GM21515 (cell line): Measurements from ENCODE around the gene RXRG.
"Not testable (repeated sequence)": the region's sequence is repeated elsewhere in the genome, so short reads cannot be mapped to it uniquely, and the experiment has no call there.

Source experiments
- ATAC-seq: cut with Tn5 transposase; IDR thresholded peaks from one replicate; pipeline ENCODE4 v1.9.1; 2021; ENCODE audit not compliant: unreplicated experiment

The RXRG gene

GRCh38 chr1:165444897-165445370 is at the start of gene RXRG:
TSS of gene RXRG (minus strand) at chr1:165445126. CDS start at chr1:165444893, 233 bp downstream.
- ATAC-seq = no peak

GRCh38 chr1:165492845-165493373 is 48.0 kb upstream of the RXRG start:
- ATAC-seq = no peak

- no peak for ATAC-seq
Observed at GRCh38 chr1:165490175-165490574, 45.2 kb upstream of the RXRG start.

- no peak for ATAC-seq
Observed at GRCh38 chr1:165487921-165488320, 43.0 kb upstream of the RXRG start.

GRCh38 chr1:165486663-165487062 is 41.7 kb upstream of the RXRG start:
- ATAC-seq = no peak

DNA sequence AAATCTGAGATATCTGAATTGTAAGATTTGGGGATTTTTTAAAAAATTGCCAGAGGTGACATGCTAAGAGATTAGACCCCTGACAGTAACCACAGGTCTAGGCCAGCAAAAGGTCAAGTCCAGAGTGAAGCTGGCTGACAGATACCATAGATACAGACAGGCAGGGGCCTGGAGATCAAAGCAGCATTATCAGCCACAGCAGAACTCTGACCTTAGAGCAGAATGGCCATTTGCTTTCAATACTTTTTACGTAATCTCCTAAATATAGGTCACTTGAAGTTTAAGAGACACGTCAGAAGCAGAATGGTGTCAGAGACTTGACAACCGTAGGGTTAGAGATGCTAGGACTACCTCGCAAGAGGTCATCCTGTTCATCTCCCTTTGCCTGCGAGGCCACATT is 40.8 kb upstream of the RXRG start:
- no peak for ATAC-seq

GRCh38 chr1:165484532-165484931 is 39.6 kb upstream of the RXRG start:
- ATAC-seq = no peak

GRCh38 chr1:165483412-165483811 is 38.5 kb upstream of the RXRG start:
- no peak for ATAC-seq

- ATAC-seq = no peak
Observed at GRCh38 chr1:165481820-165482532, 37.0 kb upstream of the RXRG start.

DNA sequence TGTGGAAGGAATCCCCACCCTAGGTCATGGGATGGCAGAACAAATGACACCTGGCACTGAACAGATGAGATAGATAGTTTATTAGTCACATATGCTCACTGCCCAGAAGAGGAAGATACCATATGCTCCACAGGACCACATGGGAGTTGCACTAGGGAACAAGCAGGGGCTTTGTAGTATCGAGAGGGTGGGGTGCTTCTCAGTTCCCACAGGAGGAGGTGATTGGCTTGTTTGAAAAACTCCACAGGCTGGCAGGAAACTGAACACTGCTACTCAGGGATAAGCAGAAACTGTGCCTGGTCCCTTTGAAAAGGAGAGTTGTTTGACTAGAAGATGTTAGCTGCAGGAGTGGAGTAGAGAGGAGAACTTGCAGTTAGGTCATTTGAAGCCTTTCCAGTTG is 31.9 kb upstream of the RXRG start:
- ATAC-seq = no peak

DNA sequence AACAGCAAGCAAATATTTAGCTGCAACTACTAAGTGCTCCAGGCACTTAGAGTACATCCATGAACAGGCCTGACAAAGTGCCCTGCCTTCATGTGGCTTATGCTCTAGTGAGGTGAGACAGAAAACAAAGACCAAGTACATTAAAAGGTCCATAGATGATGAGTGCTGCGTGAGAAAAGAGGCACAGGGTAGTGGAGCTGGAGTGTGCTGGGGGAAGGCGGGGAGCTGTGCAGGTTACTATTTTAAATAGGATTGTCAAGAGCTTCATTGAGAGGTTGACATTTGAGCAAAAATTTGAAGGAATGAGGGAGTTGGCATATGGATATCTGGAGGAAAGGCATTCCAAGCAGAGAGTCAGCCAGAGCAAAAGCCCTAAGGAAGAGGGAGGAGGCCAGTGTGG is 29.3 kb upstream of the RXRG start:
- no peak for ATAC-seq

GRCh38 chr1:165473081-165473480 is 28.2 kb upstream of the RXRG start:
- no peak for ATAC-seq

GRCh38 chr1:165468726-165469249 is 23.9 kb upstream of the RXRG start:
- no peak for ATAC-seq

GRCh38 chr1:165468253-165468652 is 23.3 kb upstream of the RXRG start:
- ATAC-seq = no peak

- ATAC-seq = no peak
Observed at GRCh38 chr1:165467706-165468105, 22.8 kb upstream of the RXRG start.

DNA sequence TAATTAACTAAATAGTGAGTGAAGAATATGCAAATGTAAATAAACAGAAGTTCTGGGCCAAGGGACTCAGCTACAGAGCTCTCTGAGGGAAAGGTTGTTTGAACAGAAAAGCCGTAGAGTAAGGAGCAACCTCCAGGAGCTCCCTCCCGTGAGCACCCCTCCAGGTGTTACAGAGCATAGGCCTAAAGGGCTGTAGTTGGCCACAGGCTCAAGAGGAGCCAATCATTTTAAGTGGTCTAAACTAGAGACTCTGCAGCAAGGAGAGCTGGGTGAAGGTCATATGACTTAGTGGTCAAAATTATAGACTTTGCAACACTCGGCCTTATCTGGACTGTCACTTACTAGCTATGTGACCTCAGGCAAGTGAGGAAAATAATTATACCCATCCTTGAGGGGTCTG is 19.1 kb upstream of the RXRG start:
- no peak for ATAC-seq

DNA sequence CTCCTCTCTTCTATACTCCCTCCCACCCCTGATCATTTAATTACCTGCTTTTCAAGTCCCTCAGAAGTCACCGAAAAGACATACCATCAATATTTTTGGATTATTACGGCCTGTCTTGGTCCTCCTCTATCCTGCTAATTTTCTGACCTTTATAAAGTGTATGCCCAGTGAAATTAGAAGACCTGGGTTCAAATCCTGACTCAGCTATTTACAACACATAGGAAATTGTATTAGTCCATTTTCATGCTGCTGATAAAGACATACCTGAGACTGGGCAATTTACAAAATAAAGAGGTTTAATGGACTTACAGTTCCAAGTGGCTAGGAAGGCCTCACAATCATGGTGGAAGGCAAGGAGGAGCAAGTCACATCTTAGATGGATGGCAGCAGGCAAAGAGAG is 14.8 kb upstream of the RXRG start:
- ATAC-seq = not testable (repeated sequence)

DNA sequence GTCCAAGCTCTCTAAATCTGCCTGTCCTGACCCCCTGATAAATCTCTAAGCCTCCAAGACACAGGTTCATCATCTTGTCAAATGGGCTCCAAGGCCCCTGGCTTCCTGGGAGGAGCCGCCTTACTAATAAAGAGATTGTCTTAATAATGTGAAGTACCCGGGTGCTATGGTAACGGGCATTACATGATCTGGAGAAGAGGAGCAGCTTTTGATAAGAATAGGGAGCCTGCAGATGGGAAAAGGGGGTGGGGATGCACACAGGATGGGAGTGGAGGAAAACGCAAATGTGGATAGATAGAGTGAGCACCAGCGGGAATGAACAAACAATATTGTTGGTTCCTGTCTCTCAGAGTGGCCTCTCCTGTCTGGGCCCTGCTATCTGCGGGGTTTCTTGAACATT is 11.9 kb upstream of the RXRG start:
- no peak for ATAC-seq

GRCh38 chr1:165456114-165456513 is 11.2 kb upstream of the RXRG start:
- no peak for ATAC-seq

GRCh38 chr1:165455111-165455510 is 10.2 kb upstream of the RXRG start:
- no peak for ATAC-seq

DNA sequence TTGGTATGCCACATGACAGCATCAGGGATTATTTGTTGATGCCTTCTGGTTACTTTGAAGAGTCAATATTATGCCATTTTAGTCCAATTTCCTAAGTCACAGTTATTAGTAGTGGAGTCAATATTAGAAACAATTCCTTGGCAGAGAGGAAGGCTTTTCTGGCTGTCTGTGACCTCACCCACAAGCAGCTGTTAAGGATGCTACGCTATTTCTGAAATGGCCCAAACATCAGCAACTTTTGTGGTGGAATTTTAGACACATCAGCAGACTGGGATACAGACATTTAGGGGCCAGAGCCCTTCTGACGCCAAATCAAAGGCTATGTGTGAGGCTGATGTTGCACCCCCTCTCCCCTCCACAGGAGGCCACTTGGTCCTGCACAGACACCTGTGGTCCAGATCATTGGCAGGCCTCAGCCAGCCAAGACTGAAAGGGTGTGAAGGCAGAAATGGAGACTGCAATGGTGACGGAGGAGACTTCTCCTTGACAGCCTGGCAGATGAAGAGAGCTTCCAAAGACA is 9.2 kb upstream of the RXRG start:
- ATAC-seq = no peak

DNA sequence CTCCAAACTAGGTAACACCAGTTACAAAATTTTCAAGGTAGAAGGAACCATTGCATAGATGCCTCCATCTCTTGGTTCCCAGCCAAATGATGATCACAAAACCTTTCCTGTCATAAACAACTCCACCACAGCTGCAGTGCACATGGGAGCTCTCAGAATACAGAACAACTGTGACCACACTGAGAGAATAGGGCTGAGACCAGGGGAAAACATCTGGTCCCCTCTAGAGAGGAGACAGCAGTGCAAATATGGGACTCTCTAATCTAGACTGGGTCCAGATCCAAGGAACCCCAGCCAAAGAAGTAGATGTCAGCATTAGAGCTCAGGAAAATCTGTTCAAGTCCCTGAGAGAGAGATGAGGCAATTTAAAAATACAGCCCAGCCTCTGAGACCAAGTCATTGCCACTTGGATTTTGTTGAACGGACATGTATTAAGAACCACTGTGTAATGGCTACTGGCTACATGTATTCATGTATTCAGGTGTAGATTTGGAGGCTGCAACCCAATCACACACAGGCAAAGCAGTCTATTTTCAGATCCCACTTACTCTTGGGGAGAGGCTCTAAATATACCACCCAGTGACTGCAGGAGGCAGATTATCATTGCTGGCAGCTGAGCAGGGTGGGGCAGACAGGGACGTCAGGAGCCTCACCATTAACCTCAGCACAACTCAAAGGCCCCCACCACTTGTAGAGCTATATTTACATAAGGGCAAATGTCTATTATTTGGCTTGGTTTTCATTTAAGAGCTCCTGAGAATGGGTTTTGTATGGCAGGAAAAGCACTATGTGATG is 7.6 kb upstream of the RXRG start:
- ATAC-seq = no peak
